8988T (cell line): ENCODE measurements around the gene SPOCK1.
"Not testable (repeated sequence)": the region's sequence is repeated elsewhere in the genome, so short reads cannot be mapped to it uniquely, and the experiment has no call there.

Experiments
- DNase-seq: peaks from one replicate; pipeline ENCODE4 v3.0.0; 2011

SPOCK1 gene

DNA sequence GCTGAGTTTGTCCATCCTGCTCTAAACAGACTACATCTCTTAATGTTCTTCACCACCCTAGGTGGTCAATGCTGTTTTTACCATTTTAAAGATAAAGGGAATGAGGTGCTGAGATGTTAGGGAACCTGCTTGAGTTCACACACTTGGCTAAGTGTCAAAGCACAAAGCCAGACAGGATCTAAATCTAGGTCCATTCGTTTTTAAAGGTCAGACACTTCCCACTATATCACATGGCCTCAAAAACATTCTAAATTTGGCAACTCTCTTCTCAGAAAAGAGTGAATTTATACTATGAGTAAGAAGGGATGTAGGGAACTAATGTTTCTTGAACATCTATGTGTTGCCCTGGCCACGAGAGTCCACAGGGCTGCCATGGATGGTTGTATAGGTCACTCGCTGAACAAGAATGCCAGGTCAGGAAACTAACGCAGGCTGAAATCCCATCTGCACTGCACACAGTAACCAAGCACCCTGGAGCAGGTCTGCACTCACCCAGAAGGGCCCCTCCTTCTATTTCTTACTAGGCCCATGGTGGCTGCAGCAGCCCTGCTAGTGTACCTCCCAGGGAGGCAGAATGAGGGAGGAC, 213.0 kb downstream of the SPOCK1 start:
- no peak for DNase-seq

DNA sequence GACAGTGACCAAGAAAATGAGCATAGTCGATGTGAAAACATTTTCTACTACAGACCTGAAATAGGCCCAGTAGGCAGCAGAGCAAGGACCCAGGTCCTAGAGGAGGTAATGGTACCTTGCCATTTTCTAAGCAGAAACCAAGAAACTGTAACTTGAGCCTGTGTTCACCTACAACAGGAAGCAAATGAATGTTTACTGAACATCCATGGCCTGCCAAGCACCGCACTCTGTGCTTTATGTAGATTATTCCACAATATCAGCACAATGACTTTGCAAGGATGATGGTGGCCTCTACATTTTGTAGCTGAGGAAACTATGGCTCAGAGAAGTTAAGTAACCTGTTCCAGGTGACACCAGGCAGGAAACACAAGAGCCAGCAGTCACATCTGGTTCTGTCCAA, 215.3 kb downstream of the SPOCK1 start:
- DNase-seq = no peak

DNA sequence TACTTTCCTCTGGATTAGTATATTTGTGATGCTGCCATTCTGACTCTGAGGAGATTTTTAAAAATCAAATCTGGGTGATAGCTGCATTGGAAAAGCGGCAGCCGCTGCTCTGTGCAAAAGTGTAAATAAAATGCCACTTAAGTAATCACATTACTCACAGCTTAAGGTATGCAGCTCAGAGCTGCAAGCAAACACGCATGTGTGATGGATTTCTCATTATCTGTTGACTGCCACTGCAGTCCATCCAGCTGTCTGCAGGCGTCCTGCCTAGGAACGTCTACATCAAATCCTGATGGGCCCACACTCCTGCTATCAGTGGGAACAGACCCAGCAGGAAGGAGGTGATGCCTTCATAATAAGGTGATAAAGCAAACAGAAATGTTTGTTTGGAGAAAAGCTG, 216.9 kb downstream of the SPOCK1 start:
- no peak for DNase-seq

DNA sequence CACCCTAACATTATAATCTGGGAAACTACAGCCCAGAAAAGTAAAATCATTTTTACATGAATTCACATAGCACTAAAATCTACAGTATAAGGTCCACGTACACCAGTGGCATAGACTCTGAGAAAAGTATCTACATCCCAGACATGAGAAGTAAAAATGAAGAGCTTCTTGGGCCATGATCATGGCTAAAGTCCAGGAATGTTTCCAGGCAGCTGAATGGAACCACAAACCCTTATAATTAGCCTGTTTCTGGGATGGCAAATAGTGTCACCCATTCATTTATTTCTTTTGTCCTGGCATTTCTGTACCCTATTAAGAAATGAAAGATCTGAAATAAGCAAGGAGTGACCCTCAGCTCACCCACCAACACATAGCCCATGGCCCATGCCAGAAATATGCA, 217.9 kb downstream of the SPOCK1 start:
- no peak for DNase-seq

DNA sequence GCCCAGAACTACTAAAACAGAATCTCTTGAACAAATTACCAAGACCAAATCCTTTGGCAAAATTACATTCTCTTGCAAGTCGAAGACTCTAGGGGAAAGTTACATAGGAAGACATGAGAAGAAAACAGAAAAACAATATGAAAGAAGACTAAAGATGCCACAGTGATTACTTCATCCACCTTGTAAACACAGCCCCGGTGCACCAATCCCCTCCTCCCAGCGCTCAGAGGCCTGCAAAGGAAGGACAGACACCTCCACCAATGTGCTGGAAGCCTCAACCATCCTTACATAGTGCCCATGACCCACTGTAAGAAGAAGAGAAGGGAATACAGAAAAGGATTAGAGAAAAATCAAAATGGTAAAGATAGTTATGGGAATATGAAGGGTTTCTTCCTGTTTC, 218.5 kb downstream of the SPOCK1 start:
- DNase-seq = no peak

DNA sequence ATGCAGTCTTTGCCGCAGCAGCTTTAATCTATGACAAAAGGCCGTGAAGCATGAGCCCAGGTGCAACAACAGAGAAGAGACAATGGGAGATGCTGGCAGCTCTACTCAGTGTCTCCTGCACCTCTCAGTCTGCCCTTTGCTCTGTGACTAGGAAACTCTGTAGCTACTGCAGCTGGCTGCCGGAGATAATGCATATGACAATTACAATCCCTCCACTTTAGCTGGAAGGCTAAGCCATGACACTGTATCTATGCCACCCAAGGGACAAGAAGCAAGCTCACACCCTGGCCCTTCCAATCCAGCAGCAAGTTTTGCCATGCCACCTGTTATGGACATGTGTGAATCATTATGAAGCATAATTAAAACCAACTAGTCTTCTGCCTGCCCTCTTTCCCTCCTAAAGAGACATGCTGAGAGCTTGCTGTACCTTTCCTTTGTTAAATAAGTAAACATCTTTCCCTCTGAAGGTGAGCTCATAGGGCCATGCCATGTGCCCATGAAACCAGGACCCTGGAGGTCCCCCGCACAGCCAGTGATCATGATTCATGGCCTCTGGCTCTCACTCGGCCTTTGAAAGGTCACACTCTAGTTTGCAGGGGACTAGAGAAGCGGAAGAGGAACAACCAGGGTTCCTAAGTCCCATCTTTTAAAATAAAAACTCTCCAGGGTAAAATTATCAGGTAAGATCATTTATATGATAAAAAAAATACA, 219.4 kb downstream of the SPOCK1 start:
- no peak for DNase-seq

DNA sequence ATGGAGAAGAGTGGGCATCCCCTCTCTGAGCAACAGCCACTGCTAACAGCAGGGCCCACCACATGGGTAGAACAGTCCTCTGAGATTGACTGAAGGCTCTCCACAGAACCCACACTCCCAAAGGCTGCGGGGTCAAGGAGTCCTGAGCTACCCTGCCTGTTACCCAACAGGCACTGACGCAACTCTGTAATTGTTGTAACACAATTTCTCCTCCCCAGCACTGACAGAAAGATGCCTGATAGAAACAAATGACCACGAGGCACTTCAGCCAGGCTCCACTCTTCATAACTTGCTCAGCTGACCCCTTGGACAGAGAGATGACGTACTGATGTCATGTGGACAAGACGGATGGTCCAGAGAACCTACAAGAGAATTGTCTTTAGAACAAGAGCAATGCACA, 220.7 kb downstream of the SPOCK1 start:
- DNase-seq = no peak

DNA sequence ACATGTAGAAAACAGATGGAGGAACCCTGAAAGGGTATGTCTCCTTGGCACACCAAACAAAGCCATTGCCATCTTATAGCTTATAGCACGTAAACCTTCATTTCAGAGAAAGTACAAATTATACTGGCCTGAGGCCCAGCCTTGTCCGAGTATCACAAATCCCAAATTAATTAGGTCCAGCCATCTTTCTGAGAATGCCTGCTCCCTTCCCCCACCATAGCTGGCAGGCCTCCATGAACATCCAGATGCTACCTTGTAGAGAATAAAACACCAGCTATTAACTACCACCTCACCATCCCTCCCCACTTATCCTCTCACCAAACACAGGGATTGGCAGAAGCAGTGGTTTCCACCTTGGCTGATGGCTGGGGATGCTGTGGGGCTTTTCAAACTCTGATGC, 224.0 kb downstream of the SPOCK1 start:
- DNase-seq = no peak

DNA sequence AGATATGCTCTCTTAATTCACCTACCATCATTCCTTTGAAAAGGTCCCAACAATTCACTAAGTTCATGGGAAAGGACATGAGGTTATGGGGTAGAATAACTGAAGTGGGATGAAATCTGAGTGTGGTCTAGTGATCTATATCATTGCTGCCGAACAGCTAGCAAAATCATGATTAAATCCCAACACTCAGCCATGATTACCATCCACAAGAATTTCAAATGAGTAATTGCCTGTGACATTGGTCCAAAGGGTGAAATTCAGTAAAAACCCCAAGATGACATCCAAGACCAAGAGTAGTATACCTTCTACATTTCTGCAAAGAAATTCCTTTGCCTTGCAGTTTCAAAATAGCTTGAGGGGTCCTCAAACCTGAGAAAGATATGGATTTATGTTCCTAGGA, 225.6 kb downstream of the SPOCK1 start:
- DNase-seq = no peak

DNA sequence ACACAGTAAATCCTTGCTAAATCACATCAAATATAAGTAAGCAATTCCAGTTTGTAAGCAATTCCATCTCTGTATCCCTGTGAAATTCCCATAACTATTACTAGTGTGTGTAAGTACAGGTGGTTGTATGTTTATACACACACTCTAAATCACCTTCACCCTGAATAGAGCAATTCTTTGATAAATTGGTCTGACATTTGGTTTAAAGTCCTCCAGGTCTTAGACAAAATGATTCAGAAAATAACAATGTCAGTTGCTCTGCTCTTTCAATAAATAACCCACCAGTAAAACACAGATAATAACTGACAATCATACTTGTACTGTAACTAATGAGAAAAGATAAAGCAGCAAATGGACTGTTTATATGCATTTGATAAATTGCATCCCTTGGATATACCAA, 226.3 kb downstream of the SPOCK1 start:
- DNase-seq = no peak

DNA sequence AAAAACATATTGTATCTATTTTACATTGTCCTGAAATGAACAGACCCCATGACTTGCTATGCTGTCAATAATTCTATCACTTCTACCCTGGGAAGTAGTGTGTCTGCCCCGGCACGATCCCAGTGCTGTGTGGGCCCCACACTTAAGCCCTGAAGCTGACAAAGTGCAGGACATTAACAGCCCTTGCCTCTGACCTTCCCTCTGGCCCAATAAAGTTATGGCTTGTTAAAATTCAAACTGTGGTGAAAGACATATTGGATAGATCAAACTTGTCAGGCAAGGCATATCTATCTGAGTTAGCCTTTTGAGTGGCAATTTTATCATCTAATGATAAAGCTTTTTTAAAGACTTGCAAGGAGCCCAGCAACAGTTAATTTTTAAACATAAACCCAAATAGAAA, 229.2 kb downstream of the SPOCK1 start:
- DNase-seq = no peak

DNA sequence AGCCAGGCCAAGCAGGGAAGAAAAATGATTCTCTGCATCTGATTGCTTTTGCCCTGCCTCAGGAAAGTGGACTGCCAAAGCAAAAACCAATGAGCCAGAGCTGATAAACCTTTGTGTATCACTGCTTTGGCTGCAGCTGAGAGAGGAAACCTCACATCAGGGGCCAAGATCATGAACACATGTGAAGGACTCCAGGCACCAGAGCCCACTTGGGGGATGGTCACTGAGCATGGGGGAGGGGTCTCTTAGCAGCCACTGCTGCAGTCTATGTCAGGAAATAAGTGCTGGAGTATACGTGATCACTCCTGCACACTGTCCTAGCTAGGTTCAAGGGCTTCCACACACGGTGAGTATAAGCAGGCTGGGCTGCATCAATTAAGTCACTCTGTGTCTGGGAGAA, 229.9 kb downstream of the SPOCK1 start:
- no peak for DNase-seq

DNA sequence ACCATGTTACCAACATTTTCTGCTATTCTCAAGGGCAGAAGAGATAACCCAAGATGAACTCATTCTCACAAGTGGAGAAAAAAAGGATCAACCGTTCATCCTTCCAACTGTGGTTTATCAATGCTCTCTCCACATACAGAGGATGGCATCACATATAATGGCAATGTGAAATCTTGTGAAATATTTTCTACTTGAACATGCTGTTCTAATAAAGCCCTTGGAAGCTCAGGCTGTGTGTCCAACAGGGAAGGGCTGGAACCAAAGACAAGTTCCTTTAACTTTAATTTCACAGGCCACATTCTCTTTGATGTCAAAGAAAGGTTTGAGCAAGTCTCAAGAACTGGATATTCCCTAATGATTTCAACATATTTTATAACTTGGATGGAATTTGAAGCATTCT, 230.5 kb downstream of the SPOCK1 start:
- no peak for DNase-seq

DNA sequence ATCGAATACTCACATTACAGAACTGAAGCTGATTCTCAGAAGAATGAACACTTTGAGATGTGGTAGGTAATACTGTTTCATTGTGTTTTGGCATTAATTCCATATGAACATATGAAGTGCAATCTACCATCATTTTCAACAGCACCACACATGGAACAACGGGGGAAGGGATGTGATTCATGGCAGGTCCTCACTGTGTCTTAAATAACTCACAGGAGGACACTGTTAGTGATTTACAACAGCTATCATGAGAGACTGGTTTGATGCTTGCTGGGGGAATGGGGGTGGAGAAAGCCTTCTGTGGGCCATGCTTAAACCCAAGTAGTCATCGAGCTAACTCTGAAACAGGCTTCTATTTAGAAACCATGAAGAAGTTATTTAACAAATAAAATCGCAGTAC, 232.9 kb downstream of the SPOCK1 start:
- DNase-seq = no peak

DNA sequence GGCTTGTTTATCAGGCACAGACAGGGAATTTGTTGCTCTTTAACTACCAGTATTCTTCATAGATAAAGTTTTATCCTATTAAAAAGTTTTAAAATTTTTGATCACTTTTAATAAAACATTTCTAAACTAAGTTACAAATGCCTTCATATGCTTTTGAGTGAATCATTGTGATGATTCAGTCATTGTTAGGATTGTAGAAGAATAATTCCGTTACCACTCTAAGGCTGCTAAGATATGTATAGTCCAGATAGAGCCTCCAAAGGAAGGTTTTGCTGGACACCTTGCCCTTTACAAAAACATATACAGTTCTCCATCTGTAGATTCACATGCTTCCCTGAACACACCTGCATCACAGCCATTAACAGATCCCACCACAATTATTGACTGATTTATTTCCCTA, 233.7 kb downstream of the SPOCK1 start:
- DNase-seq = no peak

DNA sequence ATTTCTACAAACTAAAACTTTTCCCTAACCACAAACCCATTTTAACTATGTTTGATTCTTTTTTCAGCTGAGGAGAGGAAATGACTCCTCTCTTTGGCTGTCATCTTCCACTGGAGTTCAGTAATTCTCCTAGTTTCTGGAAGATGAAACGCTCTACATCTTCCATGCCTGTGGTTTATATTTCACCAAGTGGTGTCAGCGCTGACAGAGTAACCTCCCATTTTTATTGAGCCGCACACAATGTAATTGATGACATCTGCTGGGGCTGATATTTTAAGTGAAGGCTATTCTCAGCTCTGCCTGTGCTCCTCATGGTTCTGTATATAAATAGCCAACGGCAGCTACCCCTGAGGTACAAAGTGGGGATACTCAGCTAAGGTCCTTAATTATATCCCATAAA, 234.6 kb downstream of the SPOCK1 start:
- DNase-seq = no peak

DNA sequence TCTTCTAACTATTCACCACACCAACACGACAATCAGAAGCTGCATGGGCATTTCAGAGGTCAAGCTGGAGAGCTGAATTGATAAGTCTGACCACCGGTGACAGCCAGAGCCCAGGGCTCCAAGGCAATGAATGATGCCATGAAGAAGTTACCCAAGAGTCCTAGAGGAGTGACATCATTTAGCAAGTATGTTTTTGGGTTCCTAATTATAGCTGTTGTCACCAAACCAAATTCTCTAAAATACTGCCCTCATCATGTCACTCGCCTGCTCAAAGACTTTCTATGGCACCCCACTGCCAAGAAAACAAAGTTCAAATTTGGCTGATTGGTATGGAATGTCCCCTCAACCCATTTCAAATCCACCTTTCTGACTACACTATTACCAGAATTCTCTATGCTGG, 235.1 kb downstream of the SPOCK1 start:
- DNase-seq = no peak

DNA sequence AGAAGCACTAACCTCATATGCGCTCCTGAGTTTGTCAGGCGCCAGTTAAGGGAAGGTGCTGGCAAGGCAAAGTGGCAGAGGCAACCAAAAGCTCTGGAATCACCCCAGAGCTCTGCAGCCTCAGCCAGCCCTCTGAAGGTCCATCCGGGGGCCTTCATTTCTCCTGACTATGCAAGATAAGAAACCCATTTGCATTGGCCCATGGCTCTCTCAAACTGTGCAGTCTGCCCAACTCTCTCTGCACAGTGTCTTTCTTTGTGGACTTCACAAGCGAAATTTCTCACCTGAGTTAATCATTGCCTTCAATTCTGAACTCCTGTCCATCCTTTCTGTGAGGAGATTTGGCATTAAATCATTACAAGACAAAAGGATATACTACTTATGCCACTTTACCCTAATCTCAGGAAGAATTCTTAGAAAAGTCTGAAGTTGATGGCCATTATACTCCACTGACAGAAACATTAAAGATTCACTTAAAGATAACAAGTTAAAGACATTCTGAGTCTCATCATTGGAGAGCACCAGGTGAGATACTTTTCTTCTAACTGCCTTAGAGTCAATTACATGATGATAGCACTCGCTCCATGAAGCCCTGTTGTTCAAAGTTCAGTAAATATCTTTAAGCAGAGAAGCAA, 235.6 kb downstream of the SPOCK1 start:
- no peak for DNase-seq

DNA sequence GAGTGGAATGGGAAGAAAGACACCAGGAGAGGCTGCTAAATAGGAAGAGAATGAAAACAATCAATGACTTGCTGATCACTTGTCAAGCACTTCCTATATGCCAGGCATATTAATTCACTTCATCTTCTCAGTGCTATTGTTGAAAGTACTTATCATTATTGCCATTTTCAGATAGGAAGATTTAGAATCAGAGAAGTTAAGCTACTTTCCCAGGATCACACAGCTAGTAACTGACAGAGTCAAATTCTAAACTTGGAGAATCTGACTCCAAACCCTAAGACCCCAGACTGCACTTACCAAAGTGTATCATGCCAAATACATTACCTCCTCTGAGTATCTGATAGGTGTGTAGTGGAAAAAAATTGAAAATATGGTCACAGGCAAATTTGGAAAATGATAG, 236.3 kb downstream of the SPOCK1 start:
- no peak for DNase-seq

DNA sequence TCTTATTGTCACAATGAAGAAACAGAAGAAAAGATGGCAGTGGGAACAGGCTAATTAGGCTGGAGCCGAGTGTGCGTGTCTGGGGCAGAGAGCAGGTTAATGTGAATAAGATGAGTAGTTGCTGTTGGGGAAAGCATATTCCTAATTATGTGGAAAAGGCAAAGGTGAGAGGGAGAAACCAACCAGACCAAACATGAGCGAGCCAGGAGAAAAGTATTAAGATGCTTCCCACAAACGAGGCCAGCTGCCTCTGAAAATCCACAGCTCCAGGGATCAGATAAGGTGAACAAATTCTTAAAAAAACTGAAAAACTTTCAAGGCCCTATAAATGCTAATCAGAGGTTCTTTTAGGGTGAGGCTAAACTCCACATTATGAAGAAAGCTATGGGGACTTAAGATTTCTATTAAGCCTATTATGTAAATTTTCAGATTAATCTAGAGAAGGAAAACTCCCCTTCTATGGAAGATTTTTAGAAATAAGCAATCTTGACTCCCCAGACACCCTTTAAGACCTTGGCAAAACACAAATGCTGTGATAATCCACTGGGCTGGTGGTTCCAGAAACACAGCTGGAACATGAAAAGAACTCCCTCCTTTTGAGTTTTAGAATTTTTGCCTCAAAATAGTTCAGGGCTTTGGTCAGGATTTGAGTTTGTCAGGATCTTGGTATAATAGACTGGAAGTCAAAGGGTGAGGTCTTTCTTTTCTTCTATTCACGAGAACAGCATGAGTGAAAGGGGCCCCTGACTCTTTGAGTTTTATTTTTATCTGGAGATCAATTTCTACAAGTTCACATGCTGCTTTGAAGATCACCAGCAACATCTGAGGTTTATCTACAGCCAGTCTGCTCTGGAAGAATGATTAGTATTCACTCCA, 238.1 kb downstream of the SPOCK1 start:
- no peak for DNase-seq

DNA sequence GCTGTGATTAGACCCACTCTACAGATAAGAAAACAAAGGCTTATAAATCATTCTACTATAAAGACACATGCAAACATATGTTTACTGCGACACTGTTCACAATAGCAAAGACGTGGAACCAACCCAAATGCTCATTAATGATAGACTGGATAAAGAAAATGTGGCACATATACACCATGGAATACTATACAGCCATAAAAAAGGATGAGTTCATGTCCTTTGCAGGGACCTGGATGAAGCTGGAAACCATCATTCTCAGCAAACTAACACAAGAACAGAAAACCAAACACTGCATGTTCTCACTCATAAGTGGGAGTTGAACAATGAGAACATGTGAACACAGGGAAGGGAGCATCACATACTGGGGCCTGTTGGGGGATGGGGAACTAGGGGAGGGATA, 240.0 kb downstream of the SPOCK1 start:
- not testable (repeated sequence) for DNase-seq

DNA sequence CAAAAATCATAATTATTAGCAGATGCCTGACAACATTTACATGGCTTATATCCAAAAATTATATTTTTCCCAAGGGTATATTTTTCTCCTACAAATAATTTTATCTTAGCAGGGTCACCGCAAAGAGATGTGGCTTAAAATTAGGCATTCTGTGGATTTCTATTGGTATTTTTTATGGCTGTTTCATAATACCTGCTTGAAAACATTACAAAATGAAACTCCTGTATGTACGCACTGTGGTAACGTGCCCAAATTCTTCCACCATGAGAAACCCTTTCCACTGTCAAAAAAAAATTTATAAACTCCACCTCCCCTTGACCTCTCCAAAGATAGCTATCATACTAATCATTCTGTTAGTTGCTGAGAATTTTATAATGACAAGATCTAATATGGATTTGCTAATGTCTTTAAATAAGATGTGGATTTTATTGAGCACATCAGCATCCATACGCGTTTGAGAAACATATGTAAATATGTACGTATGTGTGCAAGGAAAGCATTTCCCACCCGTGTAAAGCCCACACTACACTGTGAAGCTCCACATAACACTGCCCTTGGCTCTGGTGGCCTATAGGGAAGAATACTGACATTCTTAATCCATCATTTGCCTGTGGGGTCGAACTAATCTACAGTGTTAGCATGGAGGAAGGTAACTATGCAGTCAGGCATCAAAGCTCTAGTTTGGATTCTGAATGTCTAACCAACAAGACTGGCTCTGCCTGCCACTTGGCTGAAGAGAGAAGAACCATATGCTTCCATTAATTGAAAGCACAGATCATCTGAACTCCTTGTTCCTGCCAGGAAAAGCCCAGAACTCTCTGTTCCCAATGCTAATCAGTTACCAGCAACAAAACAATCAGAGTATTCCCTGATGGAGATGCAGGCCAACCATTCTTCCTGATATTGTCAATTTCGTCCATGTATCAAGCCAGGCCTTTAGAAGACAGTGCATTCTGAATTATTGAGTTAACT, 244.7 kb downstream of the SPOCK1 start:
- DNase-seq = no peak
